GM23248 (cell line): ENCODE results near the gene ACCS.

Source experiments
- EZH2 ChIP-seq: fragments of 200-600 bp; sonication (generic); IDR thresholded peaks from 2 replicates; pipeline ENCODE4 v1.6.1; 2018; ENCODE audit warnings: antibody characterized with exemption, mild to moderate bottlenecking; ENCODE audit not compliant: insufficient read depth, poor library complexity, severe bottlenecking
- EZH2phosphoT487 ChIP-seq: fragments of 200-600 bp; sonication (generic); IDR thresholded peaks from 2 replicates; pipeline ENCODE4 v1.6.1; 2018; ENCODE audit warnings: antibody characterized with exemption, moderate library complexity, mild to moderate bottlenecking, low read depth; ENCODE audit not compliant: insufficient read depth

DNA sequence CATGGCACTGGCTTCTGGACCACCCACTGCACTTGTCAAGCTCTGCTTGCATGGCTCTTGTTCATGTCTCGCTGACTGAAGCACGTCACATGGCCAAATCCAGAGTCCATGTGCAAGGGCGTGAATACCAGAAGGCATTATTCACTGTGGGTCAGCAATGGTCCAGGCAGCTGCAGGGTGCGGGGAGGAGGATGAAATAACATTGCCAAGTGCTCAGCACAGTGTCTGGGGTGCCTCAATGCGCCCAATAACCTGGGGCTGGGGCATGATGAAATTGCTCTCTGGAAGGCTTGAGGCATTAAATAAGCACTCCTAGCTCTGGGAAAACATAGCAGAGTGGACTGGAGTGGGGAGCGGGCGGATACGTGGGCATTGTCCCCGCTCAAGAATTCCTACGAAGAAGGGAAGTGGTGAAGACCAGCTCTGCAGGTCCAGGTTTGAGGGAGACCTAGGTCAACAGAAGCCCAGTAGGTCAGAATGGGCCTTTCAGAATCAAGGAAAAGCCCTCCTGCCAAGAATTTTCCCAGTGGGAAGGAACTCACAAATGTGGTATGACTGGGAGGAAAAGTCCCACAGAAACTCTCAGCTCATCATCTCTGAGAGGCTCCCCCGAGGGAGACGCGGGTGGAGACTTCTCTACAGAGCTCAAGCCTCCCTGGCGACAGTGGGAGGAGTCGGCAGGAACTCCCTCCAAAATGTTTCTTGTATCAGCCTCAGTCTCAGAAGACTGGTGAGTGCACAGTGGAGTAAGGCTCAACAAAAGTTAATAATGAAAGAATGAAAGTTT, 33.6 kb upstream of the ACCS start:
- TF ChIP-seq EZH2phosphoT487 (no peak), EZH2 (no peak)
